HCT116 (cell line): Measurements from ENCODE around the gene CPHXL2. TPM values are rescaled to one million over a fixed set of nuclear protein-coding genes. Genes with fewer than 3 reads are reported as not detected.

ENCODE experiments used
- ATAC-seq: fragments of 200-7000 bp; cut with Tn5 transposase; 2 replicates; pipeline ENCODE4 v1.9.1; 2020; ENCODE audit warnings: mild to moderate bottlenecking, moderate library complexity
- BruUV-seq: library from RNA; stranded (reverse); fragments of 400-500 nt; replicated peaks from 2 replicates; lab custom pipeline; 2021; lab: Mats Ljungman, UMichigan
- CTCF ChIA-PET: fragments of 300-600 bp; sonication (Branson Sonifier 250); formaldehyde crosslinking; loops from one replicate; lab custom pipeline; 2021; ENCODE audit warnings: antibody characterized with exemption; lab: Charles Lee
- POLR2A ChIA-PET: fragments of 300-600, 350-600 bp; sonication (Branson Sonifier 250); formaldehyde crosslinking; loops from one replicate; lab custom pipeline; 2021; ENCODE audit warnings: antibody characterized with exemption; lab: Charles Lee
- RAD21 ChIA-PET, 2 experiments: fragments of 300-600 bp; sonication (Branson Sonifier 250); formaldehyde crosslinking; loops; one replicate each; lab custom pipeline; 2023; ENCODE audit warnings: low total read pairs in 2 of 2; ENCODE audit not compliant: uncharacterized antibody in 2 of 2, unreplicated experiment in 2 of 2, low non-redundant PET in 1 of 2; lab: Charles Lee
- DNase-seq: peaks from one replicate; pipeline ENCODE4 v3.0.0-alpha.2; 2010; ENCODE audit warnings: low read depth, low spot score
- H2AFZ ChIP-seq: fragments of 200-600 bp; shearing (Covaris generic), sonication (generic); 2 replicates; pipeline ENCODE4 v1.6.1; 2017; ENCODE audit warnings: low read depth, mixed run types, mixed read lengths, antibody characterized with exemption, low read length; ENCODE audit not compliant: poor library complexity, severe bottlenecking
- H3K27ac ChIP-seq: 2 replicates; pipeline ENCODE4 v1.5.1; 2012; ENCODE audit warnings: low read depth, low read length
- H3K27me3 ChIP-seq: fragments of 200-600 bp; sonication (generic); 2 replicates; pipeline ENCODE4 v1.6.1; 2016; ENCODE audit warnings: mixed run types, low read length, mixed read lengths; ENCODE audit not compliant: insufficient read depth
- H3K36me3 ChIP-seq, 2 experiments: fragments of 200-500 bp in 1 of 2; fragments of 200-600 bp in 1 of 2; sonication (Bioruptor generic) in 1 of 2; sonication (generic) in 1 of 2; 2 replicates each; pipeline versions ENCODE4 v1.5.1 to v1.6.1; 2014 to 2016; ENCODE audit warnings: low read length in 2 of 2, inconsistent platforms in 1 of 2, mixed read lengths in 1 of 2, mixed run types in 1 of 2; ENCODE audit not compliant: insufficient read depth in 2 of 2, control insufficient read depth in 1 of 2
- H3K4me1 ChIP-seq, 2 experiments: fragments of 200-600 bp in 1 of 2; sonication (generic) in 1 of 2; 2 replicates each; pipeline versions ENCODE4 v1.5.1 to v1.6.1; 2012 to 2017; ENCODE audit warnings: low read length in 2 of 2, inconsistent platforms in 1 of 2, mild to moderate bottlenecking in 1 of 2, mixed read lengths in 1 of 2, mixed run types in 1 of 2, moderate library complexity in 1 of 2; ENCODE audit not compliant: insufficient read depth in 2 of 2, control insufficient read depth in 1 of 2
- H3K4me2 ChIP-seq: fragments of 200-600 bp; sonication (generic); 2 replicates; pipeline ENCODE4 v1.6.1; 2017; ENCODE audit warnings: mixed run types, low read length, mixed read lengths
- H3K4me3 ChIP-seq, 2 experiments: fragments of 200-600 bp in 1 of 2; sonication (generic) in 1 of 2; replicated peaks in 1 of 2; 2 replicates each; pipeline ENCODE4 v1.5.1; 2011 to 2016; ENCODE audit warnings: low read length in 2 of 2, control low read depth in 1 of 2, low read depth in 1 of 2, mild to moderate bottlenecking in 1 of 2, mixed read lengths in 1 of 2, mixed run types in 1 of 2
- H3K79me2 ChIP-seq: fragments of 200-600 bp; sonication (generic); 2 replicates; pipeline ENCODE4 v1.6.1; 2017; ENCODE audit warnings: mild to moderate bottlenecking, mixed run types, low read length, moderate library complexity, mixed read lengths; ENCODE audit not compliant: insufficient read depth
- H3K9ac ChIP-seq: fragments of 200-600 bp; sonication (generic); 2 replicates; pipeline ENCODE4 v1.6.1; 2016; ENCODE audit warnings: low read length, mixed read lengths
- H3K9me2 ChIP-seq: fragments of 200-600 bp; sonication (generic), shearing (Covaris generic); 2 replicates; pipeline ENCODE4 v1.6.1; 2017; ENCODE audit warnings: mixed run types, mild to moderate bottlenecking, moderate library complexity; ENCODE audit not compliant: insufficient read depth
- H3K9me3 ChIP-seq, 2 experiments: fragments of 200-500 bp in 1 of 2; fragments of 200-600 bp in 1 of 2; sonication (Bioruptor generic) in 1 of 2; sonication (generic) in 1 of 2; 2 replicates each; pipeline ENCODE4 v1.6.1; 2014 to 2017; ENCODE audit warnings: low read length in 2 of 2, mixed read lengths in 2 of 2, inconsistent platforms in 1 of 2, low read depth in 1 of 2, mild to moderate bottlenecking in 1 of 2, mixed run types in 1 of 2, moderate library complexity in 1 of 2; ENCODE audit not compliant: control insufficient read depth in 1 of 2, insufficient read depth in 1 of 2
- H4K20me1 ChIP-seq: fragments of 200-600 bp; sonication (generic), shearing (Covaris generic); 2 replicates; pipeline ENCODE4 v1.6.1; 2017; ENCODE audit warnings: mixed run types, mild to moderate bottlenecking, moderate library complexity; ENCODE audit not compliant: insufficient read depth
- ATF3 ChIP-seq: IDR thresholded peaks from 2 replicates; pipeline ENCODE4 v1.6.1; 2012
- CBX3 ChIP-seq: IDR thresholded peaks from 2 replicates; pipeline ENCODE4 v1.6.1; 2012; ENCODE audit warnings: low read depth
- CTCF ChIP-seq, 3 experiments: fragments of 200-600 bp in 1 of 3; sonication (generic) in 1 of 3; IDR thresholded peaks in 2 of 3; conservative IDR thresholded peaks in 1 of 3; 2 replicates each; pipeline ENCODE4 v1.5.1; 2012 to 2017; ENCODE audit warnings: low read depth in 2 of 3, low read length in 2 of 3, antibody characterized with exemption in 1 of 3, borderline replicate concordance in 1 of 3, control low read depth in 1 of 3, mild to moderate bottlenecking in 1 of 3, mixed read lengths in 1 of 3, mixed run types in 1 of 3, moderate library complexity in 1 of 3; ENCODE audit not compliant: insufficient read depth in 1 of 3
- ELF1 ChIP-seq: IDR thresholded peaks from 2 replicates; pipeline ENCODE4 v1.6.1; 2012; ENCODE audit warnings: low read depth, borderline replicate concordance
- EZH2phosphoT487 ChIP-seq: fragments of 200-600 bp; IDR thresholded peaks from 2 replicates; pipeline ENCODE4 v1.6.1; 2018; ENCODE audit warnings: antibody characterized with exemption, borderline replicate concordance
- JUND ChIP-seq: IDR thresholded peaks from 2 replicates; pipeline ENCODE4 v1.6.1; 2012
- POLR2A ChIP-seq: IDR thresholded peaks from 2 replicates; pipeline ENCODE4 v1.7.0; 2011; ENCODE audit warnings: borderline replicate concordance; ENCODE audit not compliant: insufficient read depth, insufficient read length; ENCODE audit errors: extremely low read depth
- SIN3A ChIP-seq: IDR thresholded peaks from 2 replicates; pipeline ENCODE4 v1.6.1; 2012; ENCODE audit warnings: low read depth
- SP1 ChIP-seq: IDR thresholded peaks from 2 replicates; pipeline ENCODE4 v1.6.1; 2012; ENCODE audit warnings: low read depth
- TCF7L2 ChIP-seq: IDR thresholded peaks from 2 replicates; pipeline ENCODE4 v1.7.0; 2011; ENCODE audit warnings: borderline replicate concordance, inconsistent platforms; ENCODE audit not compliant: insufficient read depth, insufficient read length; ENCODE audit errors: extremely low read depth
- YY1 ChIP-seq: IDR thresholded peaks from 2 replicates; pipeline ENCODE4 v1.6.1; 2011; ENCODE audit warnings: low read length, low read depth, moderate library complexity, mild to moderate bottlenecking; ENCODE audit not compliant: insufficient replicate concordance; ENCODE audit errors: extremely low read depth
- ZBTB33 ChIP-seq: IDR thresholded peaks from 2 replicates; pipeline ENCODE4 v1.6.1; 2011; ENCODE audit warnings: mild to moderate bottlenecking, low read length, moderate library complexity; ENCODE audit not compliant: insufficient replicate concordance; ENCODE audit errors: extremely low read depth
- intact Hi-C: fragments of 100-400 bp; cut with micrococcal nuclease; formaldehyde crosslinking; loops from 2 replicates; pipeline ENCODE4 v1.10.0; 2022
- total RNA-seq: library from RNA; stranded (reverse); gene quantifications from one replicate; pipeline ENCODE4 v1.2.1, GENCODE V29; 2021; ENCODE audit not compliant: unreplicated experiment

CPHXL2 gene
- total RNA-seq, 1 experiment from 2014 or later = not detected

- intact Hi-C loops = no loop called here
- no TSS peak for BruUV-seq
Observed at GRCh38 chr16:75701361-75701760, 24.6 kb upstream of the CPHXL2 start, which contains the start of gene DUXB. DUXB (minus strand) TSS chr16:75701461; CDS start chr16:75701418, 43 bp downstream.

More at GRCh38 chr16:75701361-75701760, 24.6 kb upstream of the CPHXL2 start, which contains the start of gene DUXB:
- no peak within 1 kb of the TSS for H3K4me2 ChIP-seq
- ChIA-PET RAD21 (no interaction called here), CTCF (no interaction called here)
- no peaks in the 10 kb centered on the region for H3K9me2 ChIP-seq
- no peak within 1 kb of the TSS for H3K4me3 ChIP-seq
- no peaks in the 10 kb centered on the region for H3K9me3 ChIP-seq
- no peaks in the 10 kb centered on the region for H3K4me1 ChIP-seq
- H3K79me2 ChIP-seq = no peaks in the 10 kb centered on the region
- H4K20me1 ChIP-seq = no peaks in the 10 kb centered on the region
- TF ChIP-seq EZH2phosphoT487 = no peak
- no peak for TF ChIP-seq SIN3A
- TF ChIP-seq POLR2A = no peak
- TF ChIP-seq CBX3 = no peak
- TF ChIP-seq TCF7L2 = no peak
- TF ChIP-seq YY1 = no peak
- TF ChIP-seq CTCF (IDR thresholded peaks at IDR 0.05 in 2 of 3, conservative IDR thresholded peaks at IDR 0.05 in 1 of 3; ENCODE audit: borderline replicate concordance in 1 of 3, insufficient read depth in 1 of 3, low read depth in 2 of 3, low read length in 2 of 3) = no peak
- TF ChIP-seq ATF3 = no peak
- TF ChIP-seq SP1 = no peak
- no peak for TF ChIP-seq JUND
- no peak for TF ChIP-seq ZBTB33
- TF ChIP-seq ELF1 = no peak
- TF ChIP-seq, all 23 proteins: peak for 0
- DNase-seq (no peak), ATAC-seq (no peak)
- H3K27ac ChIP-seq = no peak within 1 kb of the TSS
- no peak within 1 kb of the TSS for H3K9ac ChIP-seq
- H3K27me3 ChIP-seq = peaks cover 4% of the 10 kb centered on the region; the same call in 1 of the 2 replicates
- no peak within 1 kb of the TSS for H2AFZ ChIP-seq
- no peaks in the 10 kb centered on the region for H3K36me3 ChIP-seq
- POLR2A ChIA-PET = no interaction called here
